Activated CD8-positive, alpha-beta T cell treated with anti-CD3 and anti-CD28 coated beads, Interleukin-2, amount 10 ng/mL, durations not matched to agents 7 days and 5 days (primary cell): ENCODE measurements around the gene C1QL4. TPM values are rescaled to one million over a fixed set of nuclear protein-coding genes. Genes with fewer than 3 reads are reported as not detected.
A peak's percentile ranks its signal among the peaks of the same experiment; 100 is the strongest.
"Not testable (repeated sequence)": the region's sequence is repeated elsewhere in the genome, so short reads cannot be mapped to it uniquely, and the experiment has no call there.

Source experiments
- ATAC-seq: fragments of 150-1000 bp; cut with Tn5 transposase; one replicate; pipeline ENCODE4 v1.10.0; 2021; ENCODE audit warnings: moderate library complexity
- CTCF ChIA-PET: fragments of 350-600 bp; sonication (Branson Sonifier 250); formaldehyde crosslinking; loops from one replicate; lab custom pipeline; 2021; ENCODE audit warnings: antibody characterized with exemption; lab: Charles Lee
- POLR2A ChIA-PET: fragments of 350-600 bp; sonication (Branson Sonifier 250); formaldehyde crosslinking; loops from one replicate; lab custom pipeline; 2021; ENCODE audit warnings: antibody characterized with exemption; lab: Charles Lee
- DNase-seq: peaks from one replicate; pipeline ENCODE4 v3.0.0-alpha.2; 2020
- H3K27ac Mint-ChIP-seq: one replicate; pipeline ENCODE4 v1.8.0; 2021; ENCODE audit warnings: mild to moderate bottlenecking, mixed read lengths
- H3K27me3 Mint-ChIP-seq: one replicate; pipeline ENCODE4 v1.8.0; 2021; ENCODE audit warnings: low read depth, mixed read lengths
- H3K36me3 Mint-ChIP-seq: one replicate; pipeline ENCODE4 v1.8.0; 2021; ENCODE audit warnings: low read depth, mixed read lengths
- H3K4me1 Mint-ChIP-seq: one replicate; pipeline ENCODE4 v1.8.0; 2021; ENCODE audit warnings: low read depth, mixed read lengths
- H3K4me3 Mint-ChIP-seq: one replicate; pipeline ENCODE4 v1.8.0; 2021; ENCODE audit warnings: mild to moderate bottlenecking, mixed read lengths
- H3K9me3 Mint-ChIP-seq: one replicate; pipeline ENCODE4 v1.8.0; 2022; ENCODE audit warnings: mixed read lengths; ENCODE audit not compliant: insufficient read depth
- total RNA-seq, 2 experiments: library from RNA; stranded (reverse); gene quantifications; one replicate each; pipeline ENCODE4 v1.2.3, GENCODE V29; 2021

Gene C1QL4
- total RNA-seq, 2 experiments from 2014 or later: not detected

- POLR2A ChIA-PET: interaction anchor here (1.1 to 2.0 kb wide), 2 partner anchors 19 to 26 kb away, joined by 5 to 12 read pairs; partner anchors contain the start of genes SPATS2 and TROAP
- Mint-ChIP-seq H3K27me3 (peaks cover 85% of the 10 kb centered on the region), H3K9me3 (no peaks in the 10 kb centered on the region), H3K4me1 (peaks cover 34% of the 10 kb centered on the region), H3K27ac (no peak overlapping the region), H3K4me3 (no peak overlapping the region), H3K36me3 (no peaks in the 10 kb centered on the region)
- DNase-seq: no peak
- ATAC-seq: no peak
- CTCF ChIA-PET: interaction anchor here (1.1 to 3.8 kb wide), 20 partner anchors 9 to 281 kb away, joined by 3 to 56 read pairs (median 8); partner anchors contain the start of genes PRPH, SPATS2 and TROAP
Observed at GRCh38 chr12:49340971-49341776, 4.2 kb upstream of the C1QL4 start.

- no peak for ATAC-seq
- Mint-ChIP-seq H3K4me1 (peaks cover 29% of the 10 kb centered on the region), H3K27me3 (peaks cover 82% of the 10 kb centered on the region), H3K9me3 (no peaks in the 10 kb centered on the region), H3K4me3 (no peak overlapping the region), H3K36me3 (peaks cover 2% of the 10 kb centered on the region), H3K27ac (no peak overlapping the region)
- CTCF ChIA-PET: interaction anchor here (1.4 to 4.4 kb wide), 3 partner anchors 18 to 177 kb away, joined by 3 to 41 read pairs (median 17); no protein-coding TSS in a partner anchor
- POLR2A ChIA-PET: no interaction called here
- DNase-seq: no peak
Observed at GRCh38 chr12:49340095-49340870, 3.3 kb upstream of the C1QL4 start.

GRCh38 chr12:49339464-49339861 is 2.5 kb upstream of the C1QL4 start:
- DNase-seq (no peak), ATAC-seq (no peak)
- no peaks in the 10 kb centered on the region for H3K9me3 Mint-ChIP-seq
- peaks cover 86% of the 10 kb centered on the region for H3K27me3 Mint-ChIP-seq
- ChIA-PET CTCF (interaction anchor here (0.9 to 5.6 kb wide), 4 partner anchors 8 to 65 kb away, joined by 3 to 33 read pairs (median 10); partner anchors contain the start of gene DNAJC22), POLR2A (interaction anchor here (2.3 kb wide), 1 partner anchor 17 kb away, joined by 8 read pairs; the partner anchor contains the start of gene TROAP)
- H3K27ac Mint-ChIP-seq: no peak overlapping the region
- H3K4me1 Mint-ChIP-seq: peaks cover 29% of the 10 kb centered on the region
- no peak overlapping the region for H3K4me3 Mint-ChIP-seq
- peaks cover 2% of the 10 kb centered on the region for H3K36me3 Mint-ChIP-seq

GRCh38 chr12:49338830-49339463 is 2.0 kb upstream of the C1QL4 start:
- H3K4me3 Mint-ChIP-seq: no peak overlapping the region
- peaks cover 84% of the 10 kb centered on the region for H3K27me3 Mint-ChIP-seq
- ChIA-PET CTCF (interaction anchor here (0.9 to 5.6 kb wide), 8 partner anchors 8 to 64 kb away, joined by 3 to 33 read pairs (median 10); partner anchors contain the start of gene DNAJC22), POLR2A (interaction anchor here (2.3 kb wide), 1 partner anchor 16 kb away, joined by 8 read pairs; the partner anchor contains the start of gene TROAP)
- DNase-seq: no peak
- H3K36me3 Mint-ChIP-seq: peaks cover 2% of the 10 kb centered on the region
- H3K27ac Mint-ChIP-seq: no peak overlapping the region
- ATAC-seq: no peak
- H3K9me3 Mint-ChIP-seq: no peaks in the 10 kb centered on the region
- peaks cover 29% of the 10 kb centered on the region for H3K4me1 Mint-ChIP-seq

- H3K27ac Mint-ChIP-seq: no peak overlapping the region
- peaks cover 18% of the 10 kb centered on the region for H3K4me1 Mint-ChIP-seq
- ChIA-PET POLR2A (no interaction called here), CTCF (interaction anchor here (0.8 to 5.6 kb wide), 9 partner anchors 11 to 178 kb away, joined by 3 to 33 read pairs (median 13); partner anchors contain the start of genes DNAJC22 and TROAP)
- DNase-seq: no peak
- peaks cover 17% of the 10 kb centered on the region for H3K36me3 Mint-ChIP-seq
- H3K4me3 Mint-ChIP-seq: no peak overlapping the region
- no peaks in the 10 kb centered on the region for H3K9me3 Mint-ChIP-seq
- ATAC-seq: no peak
- H3K27me3 Mint-ChIP-seq: peaks cover 70% of the 10 kb centered on the region
Observed at GRCh38 chr12:49335955-49336644, 888 bp downstream of the C1QL4 start.

GRCh38 chr12:49335118-49335954 is 1.7 kb downstream of the C1QL4 start:
- no peaks in the 10 kb centered on the region for H3K9me3 Mint-ChIP-seq
- peaks cover 63% of the 10 kb centered on the region for H3K27me3 Mint-ChIP-seq
- peaks cover 18% of the 10 kb centered on the region for H3K4me1 Mint-ChIP-seq
- H3K4me3 Mint-ChIP-seq: peak overlapping the region; percentile 22
- no peak overlapping the region for H3K27ac Mint-ChIP-seq
- ChIA-PET POLR2A (interaction anchor here (1.4 to 2.5 kb wide), 2 partner anchors 13 to 32 kb away, joined by 4 to 7 read pairs; partner anchors contain the start of genes SPATS2 and TROAP), CTCF (interaction anchor here (0.9 to 5.6 kb wide), 5 partner anchors 12 to 179 kb away, joined by 3 to 33 read pairs (median 5); partner anchors contain the start of gene DNAJC22)
- ATAC-seq (no peak), DNase-seq (no peak)
- peaks cover 23% of the 10 kb centered on the region for H3K36me3 Mint-ChIP-seq

GRCh38 chr12:49334681-49335080 is 2.3 kb downstream of the C1QL4 start:
- no peak for DNase-seq
- no peaks in the 10 kb centered on the region for H3K9me3 Mint-ChIP-seq
- peaks cover 57% of the 10 kb centered on the region for H3K27me3 Mint-ChIP-seq
- H3K36me3 Mint-ChIP-seq: peaks cover 26% of the 10 kb centered on the region
- CTCF ChIA-PET: interaction anchor here (0.9 to 5.6 kb wide), 5 partner anchors 12 to 179 kb away, joined by 3 to 33 read pairs (median 5); partner anchors contain the start of gene DNAJC22
- H3K4me3 Mint-ChIP-seq: no peak overlapping the region
- H3K27ac Mint-ChIP-seq: no peak overlapping the region
- no peak for ATAC-seq
- POLR2A ChIA-PET: interaction anchor here (1.4 to 2.5 kb wide), 2 partner anchors 12 to 33 kb away, joined by 4 to 7 read pairs; partner anchors contain the start of genes SPATS2 and TROAP
- H3K4me1 Mint-ChIP-seq: peaks cover 18% of the 10 kb centered on the region

GRCh38 chr12:49334226-49334625 is 2.8 kb downstream of the C1QL4 start:
- H3K27me3 Mint-ChIP-seq: peaks cover 52% of the 10 kb centered on the region
- ATAC-seq: no peak
- no peak overlapping the region for H3K27ac Mint-ChIP-seq
- peaks cover 29% of the 10 kb centered on the region for H3K36me3 Mint-ChIP-seq
- POLR2A ChIA-PET: interaction anchor here (1.4 to 2.5 kb wide), 2 partner anchors 11 to 33 kb away, joined by 4 to 7 read pairs; partner anchors contain the start of genes SPATS2 and TROAP
- no peaks in the 10 kb centered on the region for H3K9me3 Mint-ChIP-seq
- H3K4me3 Mint-ChIP-seq: no peak overlapping the region
- CTCF ChIA-PET: interaction anchor here (1.3 to 5.6 kb wide), 4 partner anchors 13 to 46 kb away, joined by 4 to 37 read pairs (median 32); partner anchors contain the start of gene DNAJC22
- H3K4me1 Mint-ChIP-seq: peaks cover 18% of the 10 kb centered on the region
- DNase-seq: no peak

GRCh38 chr12:49333778-49334177 is 3.2 kb downstream of the C1QL4 start:
- not testable (repeated sequence) for H3K27ac Mint-ChIP-seq, ATAC-seq, H3K9me3 Mint-ChIP-seq, DNase-seq, H3K4me3 Mint-ChIP-seq
- ChIA-PET CTCF (interaction anchor here (1.3 to 3.6 kb wide), 4 partner anchors 9 to 37 kb away, joined by 4 to 37 read pairs (median 35); partner anchors contain the start of genes DNAJC22 and TROAP), POLR2A (interaction anchor here (2.5 kb wide), 1 partner anchor 11 kb away, joined by 7 read pairs; the partner anchor contains the start of gene TROAP)
- Mint-ChIP-seq H3K4me1 (peaks cover 18% of the 10 kb centered on the region), H3K36me3 (peaks cover 33% of the 10 kb centered on the region), H3K27me3 (peaks cover 48% of the 10 kb centered on the region)
